Dermis microvascular lymphatic vessel endothelial cell (primary cell): ENCODE results near the gene CISD3. TPM values are rescaled to one million over a fixed set of nuclear protein-coding genes. Genes with fewer than 3 reads are reported as not detected.

ENCODE experiments used
- DNase-seq, 2 donors: peaks; one replicate each; pipeline versions ENCODE4 v3.0.0 to v3.0.0-alpha.2; 2010; ENCODE audit warnings: low read depth in 2 of 2
- total RNA-seq: library from RNA; depleted of rRNA; stranded (reverse); fragments of >200 nt; gene quantifications from 2 replicates; pipeline ENCODE4 v1.2.1, GENCODE V29; 2014

The CISD3 gene
- total RNA-seq, 1 donor from 2014 or later: 3.7 TPM

DNA sequence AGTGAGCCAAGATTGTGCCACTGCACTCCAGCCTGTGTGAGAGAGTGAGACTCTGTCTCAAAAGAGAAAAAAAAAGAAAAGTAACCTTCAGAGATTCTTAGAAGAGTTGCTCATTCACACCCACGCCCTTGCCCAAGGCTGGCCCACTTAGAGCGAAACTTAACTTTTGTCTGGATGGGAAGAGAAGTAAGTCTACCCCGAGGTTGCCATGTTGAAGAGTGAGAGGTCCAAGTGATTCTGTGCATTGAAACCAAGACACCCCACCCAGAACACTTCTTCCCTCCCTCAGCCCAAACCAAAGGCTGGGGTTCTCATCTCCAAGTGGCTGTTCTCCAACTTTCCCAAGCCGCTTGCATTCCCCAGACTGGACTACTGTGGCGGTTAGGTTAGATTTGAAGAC lies 2.4 kb upstream of the CISD3 start:
- no peak for DNase-seq

DNA sequence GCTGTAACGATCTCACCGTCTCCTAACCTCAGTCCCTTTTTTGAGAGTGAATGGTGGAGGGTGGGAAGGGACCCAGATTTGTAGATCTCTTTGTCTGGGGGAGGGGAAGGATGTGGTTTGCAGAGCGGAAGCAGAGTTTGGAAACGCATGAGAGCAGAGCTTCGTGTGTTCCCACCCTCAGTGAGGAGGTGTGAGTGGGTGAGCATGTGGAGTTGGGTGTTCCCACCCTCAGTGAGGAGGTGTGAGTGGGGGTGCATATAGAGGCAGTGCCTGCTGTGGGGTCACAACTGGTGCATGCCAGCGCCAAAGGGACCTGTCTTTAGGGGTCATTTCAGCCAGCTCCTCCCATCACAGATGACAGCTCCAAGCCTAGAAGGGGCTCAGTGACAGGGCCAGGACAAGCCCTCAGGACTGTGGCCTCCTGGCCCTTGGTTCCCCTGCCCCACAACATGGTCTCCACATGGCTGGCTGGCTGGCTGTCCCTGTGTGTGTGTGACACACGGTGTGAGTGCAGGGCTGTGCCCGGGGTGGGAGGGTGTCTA lies 1.8 kb upstream of the CISD3 start:
- DNase-seq: no peak

GRCh38 chr17:38729368-38729885 lies 714 bp upstream of the CISD3 start:
- no peak for DNase-seq

GRCh38 chr17:38730526-38731379 lies 612 bp downstream of the CISD3 start:
- peak in 1 of 2 donors; percentile 28 for DNase-seq

- DNase-seq: no peak
Measured at GRCh38 chr17:38731526-38732294, 1.6 kb downstream of the CISD3 start.

- DNase-seq: no peak
Measured at GRCh38 chr17:38732376-38733281, 2.5 kb downstream of the CISD3 start.

DNA sequence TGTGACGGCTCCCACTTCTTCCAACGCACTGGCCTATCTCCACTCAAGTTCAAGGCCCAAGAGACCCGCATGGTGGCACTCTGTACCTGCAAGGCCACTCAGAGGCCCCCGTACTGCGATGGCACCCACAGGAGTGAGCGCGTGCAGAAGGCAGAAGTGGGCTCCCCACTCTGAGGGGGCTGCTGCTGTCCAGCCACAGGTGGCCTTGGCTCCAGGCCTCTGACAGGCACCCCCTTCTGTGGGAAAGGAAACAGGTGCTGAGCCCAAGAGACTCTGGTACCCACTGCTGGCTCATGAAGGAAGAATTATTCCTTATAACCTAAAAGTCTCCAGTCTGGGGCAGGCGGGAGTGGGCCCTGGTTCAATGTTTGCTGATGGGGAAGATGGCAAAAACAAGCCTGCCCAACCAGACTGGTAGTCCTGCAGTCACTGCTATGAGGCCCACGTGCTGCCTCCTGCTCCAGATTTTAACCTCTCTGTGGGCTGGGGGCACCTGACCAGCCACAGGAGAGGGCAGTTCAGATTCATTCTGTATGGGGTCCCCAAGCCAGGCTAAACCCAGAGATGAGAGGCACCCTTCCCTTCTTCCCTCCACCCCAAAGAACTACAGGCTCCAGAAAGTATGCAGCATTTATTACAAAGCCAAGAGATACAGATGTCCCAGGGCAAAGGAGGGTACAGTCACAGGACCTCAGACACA lies 3.3 kb downstream of the CISD3 start:
- DNase-seq: no peak

DNA sequence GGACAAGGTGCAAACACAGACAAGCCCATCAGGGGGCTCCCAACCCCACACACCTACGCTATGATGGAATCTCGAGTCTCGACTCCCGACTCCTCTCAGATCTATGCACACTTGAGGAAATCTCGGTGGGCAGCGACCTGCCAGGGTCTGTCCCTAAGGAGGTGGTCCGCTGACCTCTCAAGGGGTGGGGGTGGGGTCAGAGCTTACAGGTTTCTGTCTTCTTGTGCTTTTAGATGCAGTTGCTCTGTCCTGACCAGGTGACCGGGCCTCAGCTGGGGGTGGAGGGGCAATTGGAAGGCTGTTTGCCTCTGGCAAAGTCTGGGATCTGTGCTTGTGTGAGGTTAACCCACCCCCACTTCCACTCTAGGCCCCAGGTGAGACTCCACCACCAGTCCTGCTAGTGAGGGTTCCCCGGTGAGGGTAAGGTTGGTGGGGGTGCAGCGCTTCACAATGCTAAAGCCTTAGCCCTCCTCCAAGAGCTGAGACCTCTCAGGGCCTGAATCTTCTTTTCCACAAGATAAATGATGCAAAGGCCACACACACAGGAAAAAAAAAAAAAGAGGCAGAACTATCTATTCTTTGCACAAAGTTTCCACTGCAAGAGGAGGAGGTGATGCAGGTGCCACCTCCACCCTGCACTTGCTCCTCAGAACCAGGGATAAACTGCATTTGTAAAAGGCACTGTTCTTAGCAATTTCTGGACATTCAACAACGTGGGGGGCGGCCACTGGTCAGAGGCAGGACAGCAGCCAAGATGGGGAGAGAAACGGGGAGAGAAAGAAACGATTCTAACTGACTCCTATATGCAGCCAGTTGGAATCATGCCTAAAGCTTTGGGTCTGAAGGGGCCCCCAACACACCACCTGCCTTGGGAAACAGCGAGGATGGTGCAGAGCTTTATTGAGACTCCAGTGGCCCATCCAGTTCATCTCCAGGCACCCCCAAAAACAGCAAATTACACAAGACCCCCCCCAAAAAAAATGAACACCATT lies 4.1 kb downstream of the CISD3 start:
- DNase-seq: no peak

DNA sequence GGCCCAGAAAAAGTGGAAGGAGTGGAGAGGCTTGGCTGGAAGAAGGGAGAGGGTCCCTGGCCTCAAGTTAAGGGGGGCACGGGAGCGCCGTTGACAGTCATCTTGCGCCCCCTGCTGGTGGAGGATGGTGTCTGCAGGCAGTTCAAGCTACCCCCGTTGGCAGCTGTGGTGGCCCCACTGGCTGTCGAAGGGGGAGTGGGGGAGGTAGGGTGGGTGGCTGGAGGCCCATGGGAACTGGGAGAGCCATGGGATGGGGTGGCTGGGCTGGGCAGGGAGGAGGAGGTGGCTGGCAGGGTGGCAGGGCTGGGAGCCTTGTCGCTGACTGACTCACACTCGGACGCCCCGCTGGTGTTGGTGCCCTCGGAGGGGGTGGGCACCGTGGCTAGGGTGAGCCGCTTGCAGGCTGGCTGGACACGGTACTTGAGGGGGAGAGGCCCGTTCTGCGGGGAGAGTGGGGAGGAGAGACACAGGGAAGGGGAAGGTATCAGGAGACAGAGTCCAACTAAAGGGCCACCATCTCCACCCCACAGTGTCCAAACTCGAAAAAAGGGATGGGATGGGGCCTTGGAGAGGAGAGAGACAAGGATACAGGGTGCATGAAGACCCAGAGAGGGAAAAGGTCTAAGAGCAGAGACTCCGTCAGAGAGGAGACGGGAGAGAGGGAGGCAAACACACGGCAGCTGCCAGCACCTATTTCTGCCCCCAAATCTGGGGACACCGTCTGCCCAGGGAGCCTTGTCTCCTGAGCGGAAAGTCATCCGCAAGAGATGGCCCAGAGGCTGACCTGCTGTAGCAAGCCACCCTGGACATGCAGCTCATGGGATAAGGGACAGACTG lies 5.2 kb downstream of the CISD3 start:
- DNase-seq: no peak

DNA sequence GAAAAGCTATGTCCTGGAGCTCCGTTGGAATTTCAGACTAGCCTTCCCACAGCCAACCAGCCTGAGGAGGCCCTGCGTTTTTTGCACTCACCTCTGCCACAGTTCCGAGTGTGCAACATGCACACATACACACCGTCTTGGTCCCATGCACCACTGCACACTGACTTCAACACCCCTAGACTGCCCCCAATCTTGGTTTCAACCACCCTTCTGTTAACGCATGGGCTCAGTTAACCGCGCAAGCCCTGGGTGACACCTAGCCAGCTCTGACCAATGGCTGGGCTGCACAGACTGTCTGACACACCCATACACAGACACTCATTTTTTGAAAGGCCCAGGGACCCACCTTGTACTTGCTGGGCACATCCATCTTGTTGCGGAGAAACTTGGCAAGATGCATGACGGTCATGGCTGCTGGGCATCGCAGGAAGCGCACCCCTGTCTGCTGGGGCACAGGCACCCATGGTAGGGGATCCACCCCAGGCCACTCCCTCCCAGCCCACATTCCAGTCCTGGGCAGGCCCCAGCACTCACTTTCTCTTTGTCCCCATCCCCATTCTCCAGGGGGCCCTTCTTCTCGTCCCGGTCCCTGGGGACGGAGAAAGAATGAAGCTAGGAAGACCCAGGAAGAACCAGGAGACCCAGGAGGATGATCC lies 8.0 kb downstream of the CISD3 start:
- DNase-seq: no peak

- no peak for DNase-seq
Measured at GRCh38 chr17:38738686-38739085, 8.5 kb downstream of the CISD3 start.

- DNase-seq: no peak
Measured at GRCh38 chr17:38739305-38739704, 9.2 kb downstream of the CISD3 start.

- no peak for DNase-seq
Measured at GRCh38 chr17:38740044-38740443, 9.9 kb downstream of the CISD3 start.

DNA sequence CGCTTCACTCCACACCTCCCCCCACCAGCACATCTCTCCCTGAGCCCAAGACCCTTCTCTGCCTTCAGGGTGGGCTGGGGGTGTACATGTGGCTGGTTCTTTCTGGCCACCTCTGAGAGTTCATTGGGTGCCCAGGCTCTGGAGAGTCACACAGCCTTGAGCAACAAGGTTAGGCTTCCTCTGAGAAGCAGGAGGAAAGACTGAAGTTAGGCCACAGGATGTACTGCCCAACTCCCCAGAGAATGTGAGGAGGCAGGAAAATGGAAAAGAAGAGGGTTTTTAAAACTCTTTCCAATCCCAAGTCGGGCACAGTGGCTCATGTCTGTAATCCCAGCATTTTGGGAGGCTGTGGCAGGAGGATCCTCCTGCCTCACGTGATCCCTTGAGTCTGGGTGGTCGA lies 10.7 kb downstream of the CISD3 start:
- no peak for DNase-seq

DNA sequence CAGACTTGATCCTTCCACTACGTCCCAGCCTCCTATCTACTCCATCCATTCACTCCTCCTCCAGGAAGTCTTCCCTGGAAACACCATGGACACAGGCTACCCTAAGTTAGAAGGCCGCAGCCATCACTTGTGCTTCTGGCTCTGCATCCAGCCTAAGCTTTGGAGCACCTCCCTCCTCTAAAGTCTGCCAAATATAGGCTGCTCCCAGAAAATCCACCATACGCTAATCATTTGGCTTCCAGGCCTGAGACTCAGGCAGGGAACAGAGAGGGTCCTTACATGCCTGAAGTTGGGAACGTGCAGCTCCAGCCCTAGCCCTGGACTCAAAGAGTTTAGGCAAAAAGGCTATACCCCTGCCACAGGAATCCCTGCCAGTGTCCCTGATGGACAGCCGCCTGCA lies 11.3 kb downstream of the CISD3 start:
- DNase-seq: no peak

DNA sequence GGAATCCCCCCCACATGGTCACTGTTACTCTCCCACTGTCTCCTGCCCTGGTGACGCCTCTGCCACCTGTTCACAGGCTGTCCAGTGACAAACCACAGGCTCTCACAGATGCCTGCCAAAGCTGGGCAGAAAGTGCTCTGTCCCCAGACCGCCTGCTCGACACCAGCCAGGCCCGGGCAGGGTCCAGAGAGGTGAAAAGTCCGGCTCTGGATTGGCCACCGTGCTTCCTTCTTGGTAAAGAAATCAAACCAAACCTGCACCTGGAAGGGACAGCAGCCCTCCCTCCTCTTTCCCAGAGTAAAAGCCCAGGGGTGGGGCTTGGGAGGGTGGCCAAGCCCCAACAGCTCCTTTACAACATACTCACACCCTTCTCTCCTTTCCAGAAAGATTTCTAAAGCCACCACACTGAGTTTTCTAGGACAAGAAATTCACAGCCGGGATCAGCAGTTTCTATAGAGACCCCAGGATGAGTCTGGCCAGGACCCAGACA lies 11.8 kb downstream of the CISD3 start:
- DNase-seq: no peak

DNA sequence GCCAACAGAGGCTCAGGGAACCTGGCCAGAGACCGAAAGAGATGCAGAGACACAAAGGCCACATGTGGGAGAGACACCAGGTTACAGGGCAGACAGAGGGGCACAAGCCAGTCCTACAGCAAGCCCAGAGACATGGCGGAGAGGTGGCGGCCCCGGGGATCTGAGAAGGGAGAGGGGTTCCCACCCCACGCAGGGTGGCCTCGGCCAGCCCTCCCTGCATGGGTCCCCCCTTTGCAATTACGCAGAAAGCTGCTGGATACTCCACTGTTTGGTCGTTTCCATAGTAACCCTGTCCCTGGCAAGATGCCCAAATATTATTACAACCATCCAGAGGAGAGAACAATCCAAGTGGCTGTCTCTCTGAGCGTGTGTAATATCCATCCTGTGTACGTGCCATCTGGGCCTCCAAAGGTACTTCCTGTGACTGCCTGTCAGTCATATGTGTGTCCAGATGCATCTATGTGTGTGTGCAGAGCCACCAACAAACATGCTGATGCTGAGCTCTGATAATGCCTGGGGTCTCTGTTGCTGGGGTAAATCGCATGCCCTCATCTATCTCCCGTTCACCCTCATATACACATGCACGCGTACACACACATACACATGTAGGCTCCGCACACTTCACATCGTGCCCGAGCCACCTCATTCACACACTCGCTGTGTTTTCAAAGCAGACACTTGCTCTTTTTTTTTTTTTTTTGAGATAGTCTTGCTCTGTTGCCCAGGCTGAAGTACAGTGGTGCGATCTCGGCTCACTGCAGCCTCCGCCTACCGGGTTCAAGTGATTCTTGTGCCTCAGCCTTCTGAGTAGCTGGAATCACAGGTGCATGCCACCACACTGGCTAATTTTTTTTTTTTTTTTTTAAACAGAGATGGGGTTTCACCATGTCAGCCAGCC lies 12.5 kb downstream of the CISD3 start:
- DNase-seq: peak; percentile 94 to 96
